Fibroblast of skin of right biceps (primary cell): Measurements from ENCODE around the gene ATP8A2.
"Not testable (repeated sequence)": the region's sequence is repeated elsewhere in the genome, so short reads cannot be mapped to it uniquely, and the experiment has no call there.

Source experiments
- DNase-seq: peaks from one replicate; pipeline ENCODE4 v3.0.0-alpha.2; 2013

The ATP8A2 gene

DNA sequence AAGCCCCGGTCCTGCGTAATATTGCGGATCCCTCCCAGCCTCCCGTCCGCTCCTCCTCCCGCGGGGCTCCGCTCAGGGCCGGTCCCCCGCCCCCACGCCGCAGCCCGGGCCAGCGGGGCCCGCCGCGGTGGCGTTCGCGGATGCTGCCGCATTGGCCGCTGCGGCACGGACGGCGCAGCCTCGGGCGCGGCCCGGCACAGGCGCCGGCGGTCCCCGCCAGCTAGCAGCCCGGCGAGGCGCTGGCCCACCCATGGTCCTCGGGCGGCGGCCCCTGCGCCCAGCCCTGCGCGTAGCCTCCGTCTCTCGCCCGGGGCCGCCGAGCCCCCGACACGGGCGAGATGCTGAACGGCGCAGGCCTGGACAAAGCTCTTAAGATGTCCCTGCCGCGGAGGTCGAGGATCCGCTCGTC is at the start of gene ATP8A2:
Gene ATP8A2, plus strand, starts transcription at position 100 of the 409 bp plus-strand sequence. Its CDS starts 239 bp downstream, at position 339.
- no peak for DNase-seq

DNA sequence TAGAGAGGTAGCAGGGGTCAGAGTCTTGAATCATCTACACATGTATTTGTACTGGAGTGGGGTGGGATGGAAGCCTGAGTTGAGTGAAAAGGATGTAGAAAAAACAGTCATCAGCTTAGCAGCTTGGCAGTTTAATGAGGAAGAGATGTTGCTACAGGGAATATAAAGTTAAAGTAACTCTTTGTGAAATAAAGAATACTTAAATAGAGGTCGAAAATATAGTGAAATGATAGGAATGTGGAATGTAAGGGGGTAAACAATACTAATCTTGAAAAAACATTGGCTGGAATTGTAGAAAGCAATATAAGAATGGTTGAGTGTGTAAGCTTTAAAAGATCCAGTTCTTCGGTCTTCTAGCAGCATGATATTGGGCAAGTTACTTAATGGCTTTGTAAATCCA is 47.7 kb upstream of the ATP8A2 start:
- no peak for DNase-seq

DNA sequence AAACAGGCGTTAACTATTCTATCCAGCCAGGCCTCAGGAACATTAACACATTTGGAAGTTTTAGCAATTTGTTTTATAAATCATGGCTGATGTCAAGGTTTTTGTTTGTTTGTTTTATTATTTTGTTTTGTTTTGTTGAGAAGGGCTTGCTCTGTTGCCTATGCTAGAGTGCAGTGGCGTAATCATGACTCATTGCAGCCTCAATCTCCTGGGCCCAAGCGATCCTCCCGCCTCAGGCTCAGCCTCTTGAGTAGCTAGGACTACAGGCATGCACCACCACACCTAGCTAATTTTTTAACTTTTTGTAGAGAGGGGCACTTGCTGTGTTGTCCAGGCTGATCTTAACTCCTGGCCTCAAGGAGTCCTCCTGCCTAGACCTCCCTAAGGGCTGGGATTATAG is 42.1 kb upstream of the ATP8A2 start:
- DNase-seq: peak; percentile 5

DNA sequence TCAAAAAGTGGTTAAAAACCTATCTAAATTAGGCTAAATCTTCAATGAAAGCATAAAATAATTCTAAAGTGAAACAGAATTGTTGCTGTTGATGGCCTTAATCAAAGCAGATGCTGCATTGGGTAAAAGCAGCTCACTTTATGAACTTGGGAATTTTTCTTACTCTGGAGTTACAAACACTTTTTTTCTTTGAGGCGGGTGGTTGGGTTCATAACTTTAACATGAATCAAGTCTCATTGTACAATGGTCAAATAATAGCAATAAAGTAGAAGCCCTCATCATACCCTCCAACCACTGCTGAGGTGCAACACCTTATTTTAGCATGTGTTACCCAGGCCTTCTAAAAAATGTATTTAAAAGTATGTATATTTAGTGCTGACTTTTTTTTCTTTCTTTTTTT is 41.2 kb upstream of the ATP8A2 start:
- peak; percentile 28 for DNase-seq

DNA sequence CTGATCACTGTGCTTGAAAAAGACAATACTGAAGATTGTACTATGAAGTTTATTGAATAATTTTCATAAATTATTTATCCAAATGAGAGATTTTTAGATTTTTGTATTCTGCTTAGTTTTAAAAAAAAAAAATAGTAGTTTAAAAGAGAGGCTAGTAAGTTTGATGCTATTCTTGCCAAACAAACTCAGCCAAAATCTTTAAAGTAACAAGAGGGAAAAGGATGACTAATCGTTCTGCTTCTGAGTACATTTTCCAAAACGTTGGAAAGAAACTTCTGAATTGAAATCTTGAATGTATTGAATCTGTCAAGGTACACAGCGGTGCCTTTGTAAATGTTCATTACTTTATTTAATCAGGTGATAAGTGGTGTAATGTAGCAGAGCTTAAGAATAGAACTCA is 35.9 kb upstream of the ATP8A2 start:
- no peak for DNase-seq

DNA sequence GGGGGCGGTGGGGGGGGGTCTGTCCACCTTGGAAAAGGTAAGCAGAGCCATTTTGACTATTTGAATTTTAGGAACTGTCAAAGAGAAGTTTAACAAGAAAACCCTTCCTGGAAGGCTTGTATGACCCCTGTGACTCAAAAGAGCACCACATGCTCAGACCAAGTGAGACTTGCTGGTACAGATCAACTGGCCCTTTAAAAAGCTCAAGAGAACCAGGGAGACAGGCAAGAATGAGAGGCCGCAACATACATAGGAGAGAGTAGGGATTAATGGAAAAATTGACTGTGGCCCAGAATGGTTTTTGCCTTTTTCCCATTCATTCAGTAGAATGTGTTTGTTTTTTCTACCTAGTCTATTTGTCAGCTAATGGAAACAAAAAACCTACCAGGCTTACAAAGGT is 26.2 kb upstream of the ATP8A2 start:
- DNase-seq: no peak

DNA sequence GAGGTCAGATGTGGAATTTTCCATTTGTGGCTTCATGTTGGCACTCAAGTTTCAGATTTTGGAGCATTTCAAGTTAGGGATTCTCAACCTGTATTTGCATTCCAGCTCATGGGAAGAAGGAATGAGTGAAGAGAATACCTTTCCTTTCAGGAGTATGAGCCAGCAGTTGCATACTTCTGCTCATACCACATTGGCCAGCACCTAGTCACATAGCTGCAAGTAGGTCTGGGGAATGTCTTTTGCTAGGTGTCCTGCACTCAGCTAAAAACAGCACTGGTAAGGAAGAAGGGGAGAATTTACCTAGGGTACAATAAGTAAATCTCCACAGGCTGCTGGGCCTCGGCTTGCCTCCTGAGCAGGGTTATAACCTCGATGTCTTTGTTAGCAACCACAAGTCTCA is 24.6 kb upstream of the ATP8A2 start:
- DNase-seq: no peak

DNA sequence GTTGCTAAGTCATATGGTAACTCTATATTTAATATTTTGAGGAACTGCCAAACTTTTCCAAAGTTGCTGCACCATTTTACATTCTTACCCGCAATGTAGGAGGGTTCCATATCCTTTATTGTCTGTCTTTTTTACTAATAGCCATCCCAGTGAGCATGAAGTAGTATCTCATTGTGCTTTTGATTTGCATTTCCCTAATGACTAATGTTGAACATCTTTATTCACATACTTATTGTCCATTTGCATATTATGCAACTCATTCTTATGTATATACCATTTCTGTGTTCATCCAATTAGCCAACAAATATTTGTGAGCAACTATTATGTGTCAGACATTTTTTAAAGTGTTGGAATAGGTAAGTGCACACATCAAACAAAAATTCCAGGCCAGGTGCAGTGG is 20.4 kb upstream of the ATP8A2 start:
- DNase-seq: no peak

DNA sequence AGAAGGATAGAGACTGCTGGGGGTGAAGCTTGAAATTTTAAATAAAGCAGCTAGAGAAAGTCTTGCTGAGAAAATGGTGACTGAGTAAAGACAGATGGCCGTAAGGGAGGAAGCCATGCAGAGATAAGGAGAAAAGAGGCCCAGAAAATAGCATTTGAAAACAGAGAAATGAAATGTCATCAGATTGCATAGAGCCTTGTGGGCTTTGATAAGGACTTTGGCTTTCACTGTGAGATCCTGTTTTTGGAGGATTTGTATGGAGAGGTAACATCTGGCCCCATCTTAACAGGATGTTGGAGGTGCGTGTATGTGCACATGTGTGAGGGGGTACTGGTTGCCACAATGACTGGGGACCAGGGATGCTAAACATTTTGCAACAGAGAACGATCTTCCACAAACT is 19.5 kb upstream of the ATP8A2 start:
- no peak for DNase-seq

DNA sequence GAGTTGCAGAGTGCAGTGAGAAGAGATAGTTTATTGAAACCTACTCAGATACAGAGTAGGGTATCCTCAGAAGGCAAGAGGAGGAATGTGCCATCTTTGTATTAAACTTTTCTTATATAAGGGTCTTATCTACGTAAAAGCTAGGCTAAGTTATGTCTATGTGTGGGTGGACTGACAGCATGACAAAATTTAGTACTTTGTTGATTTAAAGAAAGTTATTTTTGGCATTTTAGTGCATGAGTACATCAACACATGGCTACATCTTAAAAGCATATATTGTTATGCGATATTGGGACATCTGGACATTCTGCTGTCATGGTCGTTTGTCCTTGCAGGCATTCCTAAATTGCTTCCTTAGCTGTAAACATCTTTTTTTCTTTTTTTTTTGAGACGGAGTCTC is 19.0 kb upstream of the ATP8A2 start:
- no peak for DNase-seq

DNA sequence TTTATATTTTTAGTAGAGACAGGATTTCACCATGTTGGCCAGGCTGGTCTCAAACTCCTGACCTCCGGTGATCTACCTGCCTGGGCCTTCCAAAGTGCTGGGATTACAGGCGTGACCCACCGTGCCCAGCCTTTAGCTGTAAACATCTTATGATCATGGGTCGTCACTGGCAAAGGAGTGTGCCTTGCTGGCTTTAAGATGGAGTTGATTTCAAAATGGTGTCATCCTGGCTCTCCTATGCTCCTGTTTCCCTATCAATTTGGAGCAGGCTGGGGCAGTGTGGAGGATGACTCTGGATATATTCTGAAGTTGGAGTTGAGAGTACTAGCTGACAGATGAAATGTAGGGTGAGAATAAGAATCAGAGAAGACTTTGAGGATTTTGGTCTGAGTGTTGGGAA is 18.4 kb upstream of the ATP8A2 start:
- no peak for DNase-seq

DNA sequence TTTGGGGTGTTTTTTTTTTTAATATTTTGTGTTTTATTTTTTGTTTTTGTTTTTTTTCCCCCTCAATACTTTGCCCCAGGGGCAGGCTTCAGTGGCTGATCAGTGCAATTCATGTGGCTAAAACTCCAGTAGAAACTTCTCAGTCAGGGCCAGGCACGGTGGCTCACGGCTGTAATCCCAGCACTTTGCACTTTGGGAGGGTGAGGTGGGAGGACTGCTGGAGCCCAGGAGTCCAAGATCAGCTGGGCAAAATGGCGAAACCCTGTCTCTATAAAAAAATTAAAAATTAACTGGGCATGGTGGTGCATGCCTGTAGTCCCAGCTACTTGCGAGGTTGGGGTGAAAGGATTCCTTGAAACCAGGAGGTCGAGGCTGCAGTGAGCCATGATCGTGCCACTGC is 17.4 kb upstream of the ATP8A2 start:
- DNase-seq: no peak

DNA sequence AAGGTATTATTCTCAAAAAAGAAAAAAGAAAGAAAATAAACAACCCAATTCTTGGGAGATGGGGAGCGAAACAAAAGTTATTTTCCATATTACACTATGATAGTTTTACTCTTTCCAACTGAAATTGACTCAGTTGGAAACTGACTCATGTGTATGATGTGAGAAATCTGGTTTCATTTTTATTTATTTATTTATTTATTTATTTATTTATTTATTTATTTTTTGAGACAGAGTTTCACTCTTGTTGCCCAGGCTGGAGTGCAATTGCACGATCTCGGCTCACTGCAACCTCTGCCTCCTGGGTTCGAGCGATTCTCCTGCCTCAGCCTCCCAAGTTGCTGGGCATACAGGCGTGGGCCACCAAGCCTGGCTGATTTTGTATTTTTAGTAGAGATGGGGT is 11.3 kb upstream of the ATP8A2 start:
- not testable (repeated sequence) for DNase-seq

DNA sequence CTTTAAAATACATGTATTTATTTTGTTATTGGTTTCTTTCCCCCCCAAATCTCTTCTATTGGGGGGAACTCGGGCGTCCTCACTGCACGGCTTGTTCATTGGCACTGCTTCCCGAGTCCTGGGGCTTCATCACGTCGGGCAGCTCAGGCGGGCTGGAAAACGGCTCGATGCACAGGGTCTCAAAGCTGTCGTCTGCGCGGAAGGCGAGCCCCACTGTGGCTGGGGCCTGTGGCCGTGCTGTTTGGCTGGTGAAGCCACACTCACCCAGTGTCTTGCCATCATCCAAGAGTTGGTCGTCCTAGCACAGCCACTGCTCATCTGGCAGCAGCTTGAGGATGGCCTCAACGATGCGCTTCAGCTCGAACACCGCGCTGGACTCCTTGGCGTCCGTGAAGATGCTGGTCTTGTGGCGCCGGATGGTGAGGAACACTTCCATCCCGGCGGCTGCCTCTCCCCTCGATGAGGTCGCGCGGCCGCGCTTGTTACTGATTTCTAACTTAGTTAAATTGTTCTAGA is 6.0 kb upstream of the ATP8A2 start:
- DNase-seq: no peak

DNA sequence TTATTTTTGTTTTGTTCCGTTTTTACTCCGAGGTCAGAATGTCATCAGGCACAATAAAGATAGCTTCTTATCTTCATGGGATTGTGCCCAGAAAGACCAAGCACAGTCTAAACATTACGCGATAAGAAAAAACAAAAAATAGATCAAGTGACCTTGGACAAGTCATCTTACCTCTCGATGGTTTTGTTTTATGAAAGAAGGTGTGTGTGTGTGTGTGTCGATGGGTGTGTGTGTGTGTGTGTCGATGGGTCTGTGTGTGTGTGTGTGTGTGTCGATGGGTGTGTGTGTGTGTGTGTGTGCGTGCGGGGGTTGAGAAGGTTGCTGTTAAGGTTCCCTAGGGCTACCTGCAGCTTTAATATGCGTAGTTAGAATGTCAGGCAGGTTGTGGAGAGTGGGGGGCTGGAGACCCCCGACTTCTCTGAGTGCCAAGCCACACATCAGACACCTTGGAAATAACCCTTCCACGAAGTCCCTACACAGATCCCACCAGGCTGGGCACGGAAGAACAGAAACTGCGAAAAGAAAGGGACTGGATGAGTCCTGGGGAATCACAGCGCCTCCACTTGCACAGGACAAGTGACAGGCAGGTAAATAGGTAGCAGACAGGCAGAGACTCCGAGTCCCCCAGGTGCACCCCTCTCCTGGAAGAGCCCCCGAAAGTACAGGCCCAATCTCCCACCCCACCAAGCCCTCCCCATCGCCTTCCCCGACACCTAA is 458 bp upstream of the ATP8A2 start:
- no peak for DNase-seq

DNA sequence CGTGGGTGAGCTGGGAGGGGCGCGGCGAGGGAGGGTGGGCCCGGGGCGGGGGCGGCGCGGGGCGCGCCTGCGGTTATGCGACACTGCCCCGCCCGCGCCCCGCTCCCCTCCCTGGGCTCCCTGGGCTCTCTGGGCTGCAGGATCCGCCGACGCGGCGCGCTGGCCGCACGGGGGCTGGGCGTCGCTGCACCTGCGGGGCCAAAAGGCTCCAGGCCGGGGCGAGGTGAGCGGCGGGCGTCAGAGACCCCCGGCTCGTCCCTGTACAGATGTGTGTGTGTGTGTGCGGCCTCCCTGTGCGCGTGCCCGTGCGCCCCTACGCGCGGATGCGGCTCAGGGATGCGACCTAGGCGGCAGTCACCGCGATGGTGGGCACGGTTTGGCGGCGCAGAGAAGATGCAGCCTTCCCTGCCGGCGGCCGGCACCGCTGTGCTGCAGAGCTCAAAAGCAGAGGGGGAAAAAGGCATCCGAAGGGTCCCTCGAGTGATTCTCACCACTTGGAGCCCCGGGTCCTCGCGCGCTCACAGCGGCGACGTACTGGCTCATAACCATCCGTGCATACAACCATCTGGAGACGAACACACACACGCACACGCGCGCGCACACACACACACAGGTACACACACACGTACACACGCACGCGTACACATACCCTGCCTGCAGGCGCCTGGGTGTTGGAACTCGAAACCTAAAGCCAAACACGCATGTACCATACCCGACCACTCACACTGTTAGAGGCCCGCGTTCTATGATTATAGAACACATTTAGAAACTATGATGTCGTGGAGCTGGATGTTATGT is 709 bp downstream of the ATP8A2 start:
- no peak for DNase-seq

DNA sequence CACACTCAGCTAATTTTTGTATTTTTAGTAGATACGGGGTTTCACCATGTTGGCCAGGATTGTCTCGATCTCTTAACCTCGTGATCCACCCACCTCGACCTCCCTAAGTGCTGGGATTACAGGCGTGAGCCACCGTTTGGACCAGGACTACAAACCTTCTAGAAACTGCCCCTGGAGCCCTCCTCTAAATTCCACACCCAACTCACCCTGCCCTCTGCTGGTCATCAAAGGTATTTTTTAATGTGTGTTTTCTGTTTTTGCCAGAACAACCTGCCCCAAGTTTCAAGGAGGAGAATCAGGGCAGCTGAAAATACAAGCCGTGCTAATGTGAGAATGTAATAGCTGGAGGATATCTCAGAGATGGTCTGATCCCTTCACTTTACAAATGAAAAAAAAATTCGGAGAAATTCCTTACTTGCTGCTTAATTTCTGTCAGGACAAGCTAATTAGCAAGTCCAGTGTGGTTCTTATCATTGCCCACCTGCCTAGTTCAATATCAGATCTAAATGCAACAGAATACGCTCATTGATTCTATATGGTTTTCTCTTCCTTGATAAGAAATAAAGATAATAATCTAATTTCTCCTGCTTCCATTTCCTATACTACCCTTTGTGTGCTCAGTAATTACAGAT is 4.1 kb downstream of the ATP8A2 start:
- peak; percentile 21 for DNase-seq

DNA sequence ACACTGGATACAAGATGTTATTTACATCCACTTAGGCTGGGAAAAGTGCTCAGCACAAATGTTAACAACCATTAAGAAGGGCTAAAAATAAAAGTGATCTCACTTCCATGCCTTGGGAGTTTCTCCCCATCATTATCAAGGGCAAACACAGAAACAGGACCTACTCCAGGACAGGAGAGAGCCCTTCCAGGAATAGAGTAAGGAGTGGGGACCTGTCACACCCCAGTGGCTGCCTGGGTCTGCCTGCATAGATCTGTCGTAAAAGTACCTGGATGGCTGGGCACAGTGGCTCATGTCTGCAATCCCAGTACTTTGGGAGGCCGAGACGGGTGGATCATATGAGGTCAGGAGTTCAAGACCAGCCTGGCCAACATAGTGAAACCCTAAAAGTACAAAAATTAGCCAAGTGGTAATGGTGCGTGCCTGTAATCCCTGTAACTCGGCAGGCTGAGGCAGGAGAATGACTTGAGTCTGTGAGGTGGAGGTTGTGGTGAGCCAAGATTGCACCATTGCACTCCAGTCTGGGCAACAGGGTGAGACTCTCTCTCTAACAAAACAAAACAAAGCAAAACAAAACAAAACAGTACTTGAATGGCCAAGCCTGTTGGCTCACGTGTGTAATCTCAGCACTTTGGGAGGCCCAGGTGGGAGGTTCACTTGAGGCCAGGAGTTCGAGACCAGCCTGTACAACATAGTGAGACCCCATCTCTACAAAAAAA is 5.6 kb downstream of the ATP8A2 start:
- no peak for DNase-seq

DNA sequence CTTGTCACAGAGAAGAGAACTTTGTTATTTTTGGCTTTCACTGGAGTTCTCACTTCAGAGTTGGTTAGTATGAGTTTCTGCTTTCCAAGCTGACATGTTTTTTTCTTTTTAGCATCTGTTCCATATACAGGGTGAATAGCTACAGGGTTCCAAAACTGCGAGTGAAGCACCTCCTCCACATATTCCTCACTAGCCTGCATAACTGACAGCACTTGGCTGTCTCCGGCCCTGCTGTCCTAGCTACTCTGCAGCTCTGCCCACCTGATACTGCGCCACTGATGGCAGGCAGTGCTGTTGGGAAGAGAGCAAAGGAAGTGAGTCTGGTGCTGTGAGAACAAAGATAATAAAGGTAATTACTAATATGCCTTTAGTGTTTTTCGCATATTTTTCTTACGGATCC is 6.8 kb downstream of the ATP8A2 start:
- no peak for DNase-seq

DNA sequence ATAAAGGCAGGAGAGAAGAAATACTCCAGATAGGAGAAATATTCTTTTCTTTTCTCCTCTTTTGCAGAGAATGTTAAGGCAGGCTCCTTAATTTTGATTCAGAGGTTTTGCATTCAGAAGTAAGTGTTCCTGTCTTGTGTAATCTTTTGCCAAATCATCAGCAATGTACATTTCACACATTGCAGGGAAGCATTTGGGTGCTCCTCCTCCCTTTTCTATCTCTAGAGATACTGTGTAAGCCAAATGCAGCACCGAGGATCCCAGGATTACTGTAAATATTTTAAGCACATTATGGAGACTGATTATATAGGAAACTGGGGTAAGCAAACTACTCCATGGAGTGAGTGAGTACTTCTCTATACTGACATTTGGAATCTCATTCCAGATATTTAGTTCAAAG is 7.2 kb downstream of the ATP8A2 start:
- DNase-seq: no peak

DNA sequence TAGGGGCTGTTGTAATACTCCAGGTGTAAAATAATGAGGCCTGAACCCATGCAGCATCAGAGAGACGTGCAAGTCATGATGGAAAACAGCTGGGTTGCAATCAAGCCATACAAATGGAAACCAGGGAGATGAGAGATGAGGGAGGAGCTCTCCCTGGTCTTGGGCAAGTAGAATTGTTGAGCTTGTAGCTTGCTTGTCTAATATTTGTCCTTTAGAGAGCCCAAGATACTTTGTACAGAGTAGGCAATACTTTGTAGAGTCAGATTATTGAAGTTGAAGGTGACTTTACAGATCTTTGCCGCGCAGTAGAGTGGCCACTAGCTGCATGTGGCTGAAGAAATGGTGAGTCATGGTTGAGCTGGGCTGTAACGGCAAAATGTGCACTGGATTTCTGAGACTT is 8.3 kb downstream of the ATP8A2 start:
- DNase-seq: no peak

DNA sequence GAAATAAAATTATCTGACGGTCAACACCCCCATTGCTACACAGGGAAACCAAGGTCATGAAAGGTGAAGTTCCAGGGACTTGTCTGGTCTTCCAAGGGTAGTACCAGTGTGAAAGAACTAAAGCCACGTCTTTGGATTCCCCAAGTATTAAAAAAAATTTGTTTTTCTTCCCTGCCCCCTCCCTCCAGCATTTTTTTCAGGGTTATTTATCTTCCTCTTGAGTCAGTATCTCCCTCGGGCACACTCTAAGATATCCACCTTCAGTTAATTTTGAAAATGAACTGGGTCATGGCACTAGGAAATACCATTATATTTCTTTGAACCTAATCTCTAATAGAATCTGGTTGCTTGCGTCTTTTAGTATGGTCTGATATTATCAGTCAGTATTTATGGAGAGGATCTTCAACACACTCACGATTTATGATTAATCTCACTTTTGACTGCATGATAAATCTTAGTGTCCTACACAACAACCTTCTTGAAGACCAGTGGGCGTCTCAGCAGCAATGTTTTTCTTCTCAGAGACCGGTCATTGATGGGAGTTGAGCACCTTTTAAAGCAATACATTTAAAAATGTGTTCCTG is 9.1 kb downstream of the ATP8A2 start:
- DNase-seq: no peak
